ENCODE measurements around the gene PROCR. TPM values are rescaled to one million over a fixed set of nuclear protein-coding genes. Genes with fewer than 3 reads are reported as not detected.

PROCR gene
- total RNA-seq, 1 experiment from 2014 or later: 52.0 TPM

GRCh38 chr20:35133031-35133430, 38.8 kb upstream of the PROCR start:
- Histone ChIP-seq H3K4me2 (ENCODE audit: low read length) (no peak overlapping the region), H3K9me2 (ENCODE audit: insufficient read depth) (no peaks in the 10 kb centered on the region), H3K4me1 (ENCODE audit: control insufficient read depth in 1 of 2, insufficient read depth in 2 of 2, low read length in 2 of 2) (no peaks in the 10 kb centered on the region), H2AFZ (ENCODE audit: low read depth, low read length, poor library complexity, severe bottlenecking) (no peak overlapping the region), H3K9ac (ENCODE audit: low read length) (no peak overlapping the region), H3K4me3 (replicated peaks in 1 of 2; ENCODE audit: low read depth in 1 of 2, low read length in 2 of 2) (no peak overlapping the region), H4K20me1 (ENCODE audit: insufficient read depth) (no peaks in the 10 kb centered on the region), H3K36me3 (ENCODE audit: control insufficient read depth in 1 of 2, insufficient read depth in 2 of 2, low read length in 2 of 2) (peaks cover 4 to 15% of the 10 kb centered on the region in 2 experiments), H3K79me2 (ENCODE audit: insufficient read depth, low read length) (no peaks in the 10 kb centered on the region), H3K9me3 (ENCODE audit: control insufficient read depth in 1 of 2, insufficient read depth in 1 of 2, low read depth in 1 of 2, low read length in 2 of 2) (no peaks in the 10 kb centered on the region), H3K27ac (ENCODE audit: low read depth, low read length) (no peak overlapping the region), H3K27me3 (ENCODE audit: insufficient read depth, low read length) (no peaks in the 10 kb centered on the region)
- intact Hi-C loops (cut with micrococcal nuclease): no loop called here
- ATAC-seq (no peak), DNase-seq (ENCODE audit: low read depth, low spot score) (no peak)
- ChIA-PET RAD21 (ENCODE audit: low non-redundant PET in 1 of 2, low total read pairs in 2 of 2, uncharacterized antibody in 2 of 2, unreplicated experiment in 2 of 2) (no interaction called here), CTCF (interaction anchor here (2.1 kb wide), 1 partner anchor 12 kb away, joined by 6 read pairs; no protein-coding TSS in a partner anchor), POLR2A (no interaction called here)
- BruUV-seq (replicated peaks): no TSS peak
- TF ChIP-seq ZBTB33 (IDR thresholded peaks at IDR 0.05; ENCODE audit: extremely low read depth, insufficient replicate concordance, low read length): no peak
- no peak for TF ChIP-seq SIN3A (IDR thresholded peaks at IDR 0.05; ENCODE audit: low read depth)
- TF ChIP-seq SRF (IDR thresholded peaks at IDR 0.05; ENCODE audit: low read depth): no peak
- no peak for TF ChIP-seq EGR1 (IDR thresholded peaks at IDR 0.05; ENCODE audit: low read depth)
- TF ChIP-seq REST (IDR thresholded peaks at IDR 0.05; ENCODE audit: low read depth): no peak
- TF ChIP-seq FOSL1 (IDR thresholded peaks at IDR 0.05; ENCODE audit: low read depth): no peak
- TF ChIP-seq CEBPB (IDR thresholded peaks at IDR 0.05; ENCODE audit: low read depth): no peak
- TF ChIP-seq POLR2A (IDR thresholded peaks at IDR 0.05; ENCODE audit: borderline replicate concordance, extremely low read depth, insufficient read depth, insufficient read length): no peak
- TF ChIP-seq YY1 (IDR thresholded peaks at IDR 0.05; ENCODE audit: extremely low read depth, insufficient replicate concordance, low read depth, low read length): no peak
- TF ChIP-seq ZFX (IDR thresholded peaks at IDR 0.05): no peak
